NB4 (cell line): ENCODE data around the gene TWIST2.

Source experiments
- MYC ChIP-seq: IDR thresholded peaks from 2 replicates; pipeline ENCODE4 v1.6.1; 2011; ENCODE audit warnings: low read depth, low read length
- POLR2A ChIP-seq: IDR thresholded peaks from 2 replicates; pipeline ENCODE4 v1.6.1; 2011; ENCODE audit warnings: mild to moderate bottlenecking; ENCODE audit not compliant: insufficient read length; ENCODE audit errors: extremely low read depth
- TF ChIP-seq, protein P1 (sequence below): IDR thresholded peaks from 2 replicates; pipeline ENCODE4 v1.6.1; 2011; ENCODE audit warnings: low read depth, low read length
- TF ChIP-seq, protein P2 (sequence below): IDR thresholded peaks from one replicate; pipeline ENCODE4 v1.5.1; 2012; ENCODE audit warnings: low read depth, low read length

DNA sequence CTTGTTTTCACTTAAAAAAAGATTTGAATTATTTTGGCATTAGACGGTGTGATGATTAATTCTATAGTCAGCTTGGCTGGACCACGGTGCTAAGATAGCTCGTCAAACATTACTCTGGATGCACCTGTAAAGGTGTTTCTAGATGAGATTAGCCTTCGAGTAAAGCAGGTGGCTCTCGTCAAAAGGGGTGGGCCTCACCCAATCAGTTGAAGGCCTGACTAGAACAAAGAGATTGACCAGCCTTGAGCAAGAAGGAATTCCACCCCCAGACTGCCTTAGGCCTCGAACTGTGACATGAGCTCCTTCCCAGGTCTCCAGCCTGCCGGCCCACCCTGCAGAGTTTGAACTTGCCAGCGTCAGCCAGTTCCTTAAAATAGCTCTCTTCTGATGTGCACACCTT, 73.4 kb downstream of the TWIST2 start:
- TF ChIP-seq, protein P1, sequence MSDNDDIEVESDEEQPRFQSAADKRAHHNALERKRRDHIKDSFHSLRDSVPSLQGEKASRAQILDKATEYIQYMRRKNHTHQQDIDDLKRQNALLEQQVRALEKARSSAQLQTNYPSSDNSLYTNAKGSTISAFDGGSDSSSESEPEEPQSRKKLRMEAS: no peak
- TF ChIP-seq, protein P2, sequence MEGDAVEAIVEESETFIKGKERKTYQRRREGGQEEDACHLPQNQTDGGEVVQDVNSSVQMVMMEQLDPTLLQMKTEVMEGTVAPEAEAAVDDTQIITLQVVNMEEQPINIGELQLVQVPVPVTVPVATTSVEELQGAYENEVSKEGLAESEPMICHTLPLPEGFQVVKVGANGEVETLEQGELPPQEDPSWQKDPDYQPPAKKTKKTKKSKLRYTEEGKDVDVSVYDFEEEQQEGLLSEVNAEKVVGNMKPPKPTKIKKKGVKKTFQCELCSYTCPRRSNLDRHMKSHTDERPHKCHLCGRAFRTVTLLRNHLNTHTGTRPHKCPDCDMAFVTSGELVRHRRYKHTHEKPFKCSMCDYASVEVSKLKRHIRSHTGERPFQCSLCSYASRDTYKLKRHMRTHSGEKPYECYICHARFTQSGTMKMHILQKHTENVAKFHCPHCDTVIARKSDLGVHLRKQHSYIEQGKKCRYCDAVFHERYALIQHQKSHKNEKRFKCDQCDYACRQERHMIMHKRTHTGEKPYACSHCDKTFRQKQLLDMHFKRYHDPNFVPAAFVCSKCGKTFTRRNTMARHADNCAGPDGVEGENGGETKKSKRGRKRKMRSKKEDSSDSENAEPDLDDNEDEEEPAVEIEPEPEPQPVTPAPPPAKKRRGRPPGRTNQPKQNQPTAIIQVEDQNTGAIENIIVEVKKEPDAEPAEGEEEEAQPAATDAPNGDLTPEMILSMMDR: no peak
- no peak for TF ChIP-seq MYC
- TF ChIP-seq POLR2A: no peak
